ENCODE data around the gene OTOS. TPM values are rescaled to one million over a fixed set of nuclear protein-coding genes. Genes with fewer than 3 reads are reported as not detected.

OTOS gene
- polyA plus RNA-seq, 1 experiment = not detected

DNA sequence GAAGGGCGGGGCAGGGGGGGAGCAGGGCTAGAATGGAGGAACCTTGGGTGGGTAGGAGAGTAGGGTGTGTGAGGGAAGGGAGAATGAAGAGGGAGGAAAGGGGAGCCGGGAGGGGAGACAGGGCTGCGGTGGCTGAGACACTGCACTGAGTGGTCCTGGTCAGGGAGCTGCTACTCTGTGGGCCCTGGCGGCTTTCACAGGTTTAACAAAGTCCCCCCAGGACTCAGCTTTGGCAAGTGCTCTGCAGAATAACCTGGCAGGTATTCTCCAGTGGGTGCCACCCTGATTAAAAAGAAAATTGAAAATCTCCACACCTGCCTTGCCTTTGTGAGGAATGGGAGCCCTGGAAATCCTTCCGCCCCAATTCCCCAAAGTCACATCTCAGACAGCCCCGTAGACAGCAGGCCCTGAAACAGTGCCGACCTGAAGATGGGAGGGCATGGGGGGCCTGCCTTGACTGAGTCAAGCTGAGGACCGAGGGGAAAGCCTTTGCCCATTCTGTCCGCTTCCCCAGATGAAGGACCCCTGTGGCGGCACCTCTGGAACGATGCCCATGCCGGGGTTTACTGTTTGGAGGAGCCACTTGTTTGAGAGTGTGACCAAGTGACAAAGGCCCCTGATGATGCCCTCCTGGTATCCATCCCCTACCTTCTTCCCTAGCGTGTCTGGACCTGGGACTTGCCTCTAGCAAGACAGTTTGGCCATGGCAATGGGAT lies 43.6 kb upstream of the OTOS start:
- POLR2A ChIA-PET = no interaction called here
- TF ChIP-seq, protein P1, sequence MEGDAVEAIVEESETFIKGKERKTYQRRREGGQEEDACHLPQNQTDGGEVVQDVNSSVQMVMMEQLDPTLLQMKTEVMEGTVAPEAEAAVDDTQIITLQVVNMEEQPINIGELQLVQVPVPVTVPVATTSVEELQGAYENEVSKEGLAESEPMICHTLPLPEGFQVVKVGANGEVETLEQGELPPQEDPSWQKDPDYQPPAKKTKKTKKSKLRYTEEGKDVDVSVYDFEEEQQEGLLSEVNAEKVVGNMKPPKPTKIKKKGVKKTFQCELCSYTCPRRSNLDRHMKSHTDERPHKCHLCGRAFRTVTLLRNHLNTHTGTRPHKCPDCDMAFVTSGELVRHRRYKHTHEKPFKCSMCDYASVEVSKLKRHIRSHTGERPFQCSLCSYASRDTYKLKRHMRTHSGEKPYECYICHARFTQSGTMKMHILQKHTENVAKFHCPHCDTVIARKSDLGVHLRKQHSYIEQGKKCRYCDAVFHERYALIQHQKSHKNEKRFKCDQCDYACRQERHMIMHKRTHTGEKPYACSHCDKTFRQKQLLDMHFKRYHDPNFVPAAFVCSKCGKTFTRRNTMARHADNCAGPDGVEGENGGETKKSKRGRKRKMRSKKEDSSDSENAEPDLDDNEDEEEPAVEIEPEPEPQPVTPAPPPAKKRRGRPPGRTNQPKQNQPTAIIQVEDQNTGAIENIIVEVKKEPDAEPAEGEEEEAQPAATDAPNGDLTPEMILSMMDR (IDR thresholded peaks at IDR 0.05; ENCODE audit: low read depth, low read length) = no peak
- CTCF ChIA-PET = no interaction called here
- Histone ChIP-seq H3K27ac (ENCODE audit: low read depth, low read length) (no peak overlapping the region), H3K27me3 (ENCODE audit: control insufficient read depth, insufficient read depth, low read length) (peaks cover 44% of the 10 kb centered on the region), H3K9me3 (ENCODE audit: control insufficient read depth, insufficient read depth, low read length) (peaks cover 5% of the 10 kb centered on the region), H3K4me3 (ENCODE audit: low read depth, low read length) (no peak overlapping the region)
- no peak for DNase-seq (ENCODE audit: low read depth, low spot score)

DNA sequence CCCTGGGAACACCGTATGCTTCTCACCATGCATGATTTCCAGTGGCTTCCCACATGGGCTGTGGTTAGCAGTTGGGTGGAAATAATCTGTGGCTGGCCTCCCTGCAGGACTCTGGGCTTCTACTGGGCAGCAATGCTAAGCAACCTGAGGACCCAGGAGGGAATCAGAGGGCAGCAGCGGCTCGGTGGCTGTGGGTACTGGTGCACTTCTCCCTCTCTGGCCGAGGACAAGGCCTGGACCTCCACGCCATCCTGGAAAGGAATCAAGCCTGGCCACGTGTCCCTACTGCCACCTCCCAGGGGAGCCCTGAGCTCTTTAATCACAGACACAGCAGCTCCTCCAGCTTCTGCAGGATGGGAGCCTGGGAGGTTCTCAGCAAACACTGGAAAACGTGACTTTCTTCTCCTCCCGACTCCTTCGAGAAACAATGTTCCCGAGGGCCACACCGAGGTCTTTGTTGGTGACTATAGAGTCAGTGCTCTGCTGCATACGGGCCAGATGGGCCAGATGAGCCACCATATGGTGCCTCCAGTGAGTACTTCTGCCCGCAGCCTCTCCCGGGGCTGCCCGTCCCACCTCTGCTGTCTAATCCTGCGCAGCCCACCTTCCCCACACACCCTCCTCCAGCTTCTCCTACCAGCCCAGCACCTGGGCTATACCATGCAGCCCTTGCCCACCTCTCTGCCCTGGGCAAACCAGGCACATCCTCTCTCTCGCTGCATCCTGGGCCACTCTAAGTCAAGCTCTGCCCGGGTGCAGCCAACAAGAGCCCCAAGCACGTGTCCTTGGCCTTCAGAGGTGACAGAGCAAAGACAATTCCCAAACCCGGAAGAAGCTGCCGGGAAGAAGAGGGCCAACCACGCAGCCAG lies 42.8 kb upstream of the OTOS start:
- H3K4me3 ChIP-seq (ENCODE audit: low read depth, low read length) = no peak overlapping the region
- DNase-seq (ENCODE audit: low read depth, low spot score) = no peak
- POLR2A ChIA-PET = no interaction called here
- H3K27me3 ChIP-seq (ENCODE audit: control insufficient read depth, insufficient read depth, low read length) = peaks cover 46% of the 10 kb centered on the region
- H3K9me3 ChIP-seq (ENCODE audit: control insufficient read depth, insufficient read depth, low read length) = peaks cover 4% of the 10 kb centered on the region
- TF ChIP-seq, protein P1 (IDR thresholded peaks at IDR 0.05; ENCODE audit: low read depth, low read length) = no peak
- CTCF ChIA-PET = no interaction called here
- no peak overlapping the region for H3K27ac ChIP-seq (ENCODE audit: low read depth, low read length)

DNA sequence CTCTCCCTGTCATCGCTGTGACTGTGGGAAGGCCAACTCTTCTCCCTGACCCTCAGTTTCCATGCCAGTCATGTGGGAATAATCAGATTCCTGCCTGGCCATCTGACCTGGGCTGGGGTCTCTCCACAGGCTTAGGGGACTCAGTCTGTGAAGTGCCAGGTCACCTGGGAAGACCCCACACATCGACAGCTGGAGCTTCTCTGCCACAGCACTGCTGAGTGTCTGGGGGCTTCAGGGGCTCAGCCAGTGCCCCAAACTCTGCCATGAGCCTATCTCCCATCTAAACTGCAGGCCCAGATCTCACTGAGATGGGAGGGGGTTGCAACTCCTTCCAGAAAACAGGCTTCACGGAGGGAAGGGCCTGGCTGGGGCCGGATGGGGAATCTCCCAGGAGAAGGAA lies 42.0 kb upstream of the OTOS start:
- Histone ChIP-seq H3K4me3 (ENCODE audit: low read depth, low read length) (no peak overlapping the region), H3K27ac (ENCODE audit: low read depth, low read length) (no peak overlapping the region), H3K9me3 (ENCODE audit: control insufficient read depth, insufficient read depth, low read length) (no peaks in the 10 kb centered on the region; the same call in none of the 2 replicates), H3K27me3 (ENCODE audit: control insufficient read depth, insufficient read depth, low read length) (peaks cover 51% of the 10 kb centered on the region)
- POLR2A ChIA-PET = no interaction called here
- no peak for DNase-seq (ENCODE audit: low read depth, low spot score)
- TF ChIP-seq, protein P1 (IDR thresholded peaks at IDR 0.05; ENCODE audit: low read depth, low read length) = no peak
- CTCF ChIA-PET = no interaction called here

DNA sequence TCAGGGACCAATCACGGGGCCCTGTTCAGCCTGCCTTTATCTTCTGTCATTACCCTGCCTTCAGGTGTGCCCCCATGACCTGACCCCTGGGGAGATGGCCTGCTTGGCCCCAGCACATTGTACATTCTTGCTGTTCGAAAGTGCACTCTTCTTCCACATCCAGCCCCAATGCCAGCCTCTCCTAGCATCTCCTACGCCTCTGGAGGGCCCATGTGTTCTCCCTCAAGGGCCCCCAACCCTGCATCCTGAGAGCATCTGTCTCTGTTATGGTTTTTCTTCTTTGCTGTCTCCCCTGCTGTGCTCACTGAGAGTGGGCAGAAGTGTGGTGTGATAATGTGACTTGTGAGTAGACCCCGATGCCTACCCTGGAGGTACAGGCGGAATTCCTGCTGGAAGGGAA lies 41.5 kb upstream of the OTOS start:
- no peaks in the 10 kb centered on the region; the same call in 1 of the 2 replicates for H3K9me3 ChIP-seq (ENCODE audit: control insufficient read depth, insufficient read depth, low read length)
- ChIA-PET CTCF (no interaction called here), POLR2A (no interaction called here)
- peak overlapping the region; percentile 11 for H3K27ac ChIP-seq (ENCODE audit: low read depth, low read length)
- DNase-seq (ENCODE audit: low read depth, low spot score) = no peak
- TF ChIP-seq, protein P1 (IDR thresholded peaks at IDR 0.05; ENCODE audit: low read depth, low read length) = no peak
- no peak overlapping the region for H3K4me3 ChIP-seq (ENCODE audit: low read depth, low read length)
- H3K27me3 ChIP-seq (ENCODE audit: control insufficient read depth, insufficient read depth, low read length) = peaks cover 51% of the 10 kb centered on the region

All from AG04450 (cell line).